Osteoblast (primary cell): ENCODE data around the gene GRP. TPM values are rescaled to one million over a fixed set of nuclear protein-coding genes. Genes with fewer than 3 reads are reported as not detected.

ENCODE experiments used
- DNase-seq: peaks from one replicate; pipeline ENCODE4 v3.0.0; 2011; ENCODE audit warnings: low spot score, mixed read lengths; ENCODE audit not compliant: insufficient read length; ENCODE audit errors: missing footprints
- H2AFZ ChIP-seq: 2 replicates; pipeline ENCODE4 v1.6.0; 2011; ENCODE audit warnings: mild to moderate bottlenecking, low read length
- H3K27ac ChIP-seq: 2 replicates; pipeline ENCODE4 v1.5.1; 2011; ENCODE audit warnings: mild to moderate bottlenecking, low read depth, low read length, moderate library complexity
- H3K27me3 ChIP-seq: 2 replicates; pipeline ENCODE4 v1.6.0; 2012; ENCODE audit warnings: mild to moderate bottlenecking, control low read depth, inconsistent platforms, low read length, moderate library complexity; ENCODE audit not compliant: insufficient read depth
- H3K36me3 ChIP-seq: 2 replicates; pipeline ENCODE4 v1.5.1; 2011; ENCODE audit warnings: mild to moderate bottlenecking, low read length, control low read depth, moderate library complexity; ENCODE audit not compliant: insufficient read depth
- H3K4me1 ChIP-seq: 2 replicates; pipeline ENCODE4 v1.5.1; 2011; ENCODE audit warnings: mild to moderate bottlenecking, low read length, control low read depth, moderate library complexity; ENCODE audit not compliant: insufficient read depth
- H3K4me2 ChIP-seq: 2 replicates; pipeline ENCODE4 v1.6.0; 2011; ENCODE audit warnings: mild to moderate bottlenecking, low read length; ENCODE audit not compliant: insufficient read depth
- H3K4me3 ChIP-seq: fragments of 200-600 bp; sonication (generic); 3 replicates; pipeline ENCODE4 v1.5.1; 2012; ENCODE audit warnings: mild to moderate bottlenecking, low read length, inconsistent platforms; ENCODE audit not compliant: insufficient read depth
- H3K79me2 ChIP-seq: 2 replicates; pipeline ENCODE4 v1.6.0; 2012; ENCODE audit warnings: mild to moderate bottlenecking, low read length, control low read depth, inconsistent platforms; ENCODE audit not compliant: insufficient read depth
- H3K9me3 ChIP-seq: 2 replicates; pipeline ENCODE4 v1.5.1; 2011; ENCODE audit warnings: low read depth, low read length, control low read depth
- H4K20me1 ChIP-seq: 2 replicates; pipeline ENCODE4 v1.6.0; 2012; ENCODE audit warnings: mild to moderate bottlenecking, low read length, control low read depth; ENCODE audit not compliant: insufficient read depth
- total RNA-seq: library from RNA; depleted of rRNA; stranded (reverse); fragments of >200 nt; gene quantifications from 2 replicates; pipeline ENCODE4 v1.2.3, GENCODE V29; 2012
- TF ChIP-seq, protein P1 (sequence below): IDR thresholded peaks from 2 replicates; pipeline ENCODE4 v1.5.1; 2011; ENCODE audit warnings: mild to moderate bottlenecking, low read depth, low read length, moderate library complexity; ENCODE audit errors: extremely low read depth

The GRP gene
- total RNA-seq, 1 donor, result not detected

- Histone ChIP-seq H3K36me3 (no peaks in the 10 kb centered on the region), H3K4me1 (no peaks in the 10 kb centered on the region), H3K79me2 (no peaks in the 10 kb centered on the region), H3K4me2 (no peak overlapping the region), H4K20me1 (no peaks in the 10 kb centered on the region), H3K4me3 (no peak overlapping the region), H3K9me3 (no peaks in the 10 kb centered on the region), H3K27me3 (peaks cover 78% of the 10 kb centered on the region), H2AFZ (no peak overlapping the region), H3K27ac (no peak overlapping the region)
- DNase-seq, result peak; percentile 85
- TF ChIP-seq, protein P1, sequence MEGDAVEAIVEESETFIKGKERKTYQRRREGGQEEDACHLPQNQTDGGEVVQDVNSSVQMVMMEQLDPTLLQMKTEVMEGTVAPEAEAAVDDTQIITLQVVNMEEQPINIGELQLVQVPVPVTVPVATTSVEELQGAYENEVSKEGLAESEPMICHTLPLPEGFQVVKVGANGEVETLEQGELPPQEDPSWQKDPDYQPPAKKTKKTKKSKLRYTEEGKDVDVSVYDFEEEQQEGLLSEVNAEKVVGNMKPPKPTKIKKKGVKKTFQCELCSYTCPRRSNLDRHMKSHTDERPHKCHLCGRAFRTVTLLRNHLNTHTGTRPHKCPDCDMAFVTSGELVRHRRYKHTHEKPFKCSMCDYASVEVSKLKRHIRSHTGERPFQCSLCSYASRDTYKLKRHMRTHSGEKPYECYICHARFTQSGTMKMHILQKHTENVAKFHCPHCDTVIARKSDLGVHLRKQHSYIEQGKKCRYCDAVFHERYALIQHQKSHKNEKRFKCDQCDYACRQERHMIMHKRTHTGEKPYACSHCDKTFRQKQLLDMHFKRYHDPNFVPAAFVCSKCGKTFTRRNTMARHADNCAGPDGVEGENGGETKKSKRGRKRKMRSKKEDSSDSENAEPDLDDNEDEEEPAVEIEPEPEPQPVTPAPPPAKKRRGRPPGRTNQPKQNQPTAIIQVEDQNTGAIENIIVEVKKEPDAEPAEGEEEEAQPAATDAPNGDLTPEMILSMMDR, result no peak
Measured at GRCh38 chr18:59265246-59265973, 45.5 kb downstream of the GRP start.

GRCh38 chr18:59265974-59266369 lies 46.0 kb downstream of the GRP start:
- no peak overlapping the region for H3K4me2 ChIP-seq
- no peaks in the 10 kb centered on the region for H3K4me1 ChIP-seq

DNA sequence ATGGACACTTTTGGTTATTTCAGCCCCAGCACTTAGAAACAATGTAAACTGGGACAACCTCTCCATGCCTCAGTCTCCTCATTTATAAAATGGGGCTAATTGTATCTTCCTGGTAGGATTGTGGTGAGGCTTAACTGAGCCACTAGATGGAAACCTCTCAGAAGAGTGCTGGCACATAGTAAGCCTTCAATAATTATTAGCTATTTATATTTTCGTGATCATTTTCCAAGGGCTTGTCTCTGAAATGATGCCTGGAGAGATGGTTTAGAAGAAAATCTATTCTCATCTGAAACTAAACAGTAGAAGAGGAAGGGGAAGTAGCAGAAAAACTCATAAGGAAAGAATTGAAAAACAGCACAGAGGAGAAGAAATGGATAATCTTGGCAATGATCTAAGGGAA lies 46.5 kb downstream of the GRP start:
- no peak overlapping the region for H3K27ac ChIP-seq
- TF ChIP-seq, protein P1, result no peak
- no peak overlapping the region for H3K4me3 ChIP-seq
- no peaks in the 10 kb centered on the region for H3K4me1 ChIP-seq
- no peak overlapping the region for H3K4me2 ChIP-seq
- no peaks in the 10 kb centered on the region for H4K20me1 ChIP-seq
- no peaks in the 10 kb centered on the region for H3K79me2 ChIP-seq
- no peaks in the 10 kb centered on the region for H3K36me3 ChIP-seq
- no peak overlapping the region for H2AFZ ChIP-seq
- peaks cover 88% of the 10 kb centered on the region for H3K27me3 ChIP-seq
- peaks cover 4% of the 10 kb centered on the region for H3K9me3 ChIP-seq
- DNase-seq, result peak; percentile 63

More at GRCh38 chr18:59265974-59266369, 46.0 kb downstream of the GRP start:
- DNase-seq, result peak; percentile 75
- no peaks in the 10 kb centered on the region for H3K79me2 ChIP-seq
- peaks cover 2% of the 10 kb centered on the region for H3K9me3 ChIP-seq
- H4K20me1 ChIP-seq, result no peaks in the 10 kb centered on the region
- peaks cover 83% of the 10 kb centered on the region for H3K27me3 ChIP-seq
- no peak overlapping the region for H3K4me3 ChIP-seq
- no peaks in the 10 kb centered on the region for H3K36me3 ChIP-seq
- no peak overlapping the region for H3K27ac ChIP-seq
- TF ChIP-seq, protein P1, result no peak
- no peak overlapping the region for H2AFZ ChIP-seq

DNA sequence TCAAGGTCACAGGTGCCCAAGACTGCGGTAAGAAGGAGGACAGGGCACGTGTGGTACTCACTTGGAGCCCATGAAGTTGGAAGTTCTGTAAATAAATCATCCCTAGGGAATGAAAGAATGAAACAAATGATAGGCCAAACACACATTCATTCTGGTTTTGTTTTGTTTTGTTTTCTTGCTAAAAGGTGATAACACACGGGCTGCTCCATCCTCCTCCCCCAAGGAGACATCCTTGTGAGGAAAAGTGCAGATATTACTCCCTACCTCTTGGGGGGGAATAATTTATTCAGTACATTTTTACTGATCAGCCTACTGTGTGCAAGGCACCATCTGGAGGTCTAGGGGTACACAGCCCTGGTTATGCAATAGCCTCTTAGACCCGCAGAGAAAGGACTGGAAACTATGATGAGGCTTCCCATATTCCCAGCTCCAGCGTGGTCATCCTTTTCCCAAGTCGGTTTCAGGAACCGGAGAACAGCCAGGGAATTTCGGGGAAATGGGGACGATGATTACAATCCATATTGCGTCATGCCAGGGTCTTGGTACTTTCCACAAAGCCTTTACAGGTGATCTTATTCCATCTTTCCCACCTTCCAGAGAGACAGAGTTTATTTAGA lies 47.0 kb downstream of the GRP start:
- DNase-seq, result peak; percentile 83
- Histone ChIP-seq H3K27ac (no peak overlapping the region), H3K9me3 (peaks cover 4% of the 10 kb centered on the region), H3K27me3 (peaks cover 94% of the 10 kb centered on the region), H3K4me1 (no peaks in the 10 kb centered on the region), H3K79me2 (no peaks in the 10 kb centered on the region), H3K4me3 (no peak overlapping the region), H3K36me3 (no peaks in the 10 kb centered on the region), H2AFZ (no peak overlapping the region), H3K4me2 (no peak overlapping the region), H4K20me1 (no peaks in the 10 kb centered on the region)
- TF ChIP-seq, protein P1, result no peak
